Measurements from ENCODE around the gene KRTAP4-2. TPM values are rescaled to one million over a fixed set of nuclear protein-coding genes. Genes with fewer than 3 reads are reported as not detected.

The KRTAP4-2 gene
- total RNA-seq, 3 donors from 2014 or later, result not detected

DNA sequence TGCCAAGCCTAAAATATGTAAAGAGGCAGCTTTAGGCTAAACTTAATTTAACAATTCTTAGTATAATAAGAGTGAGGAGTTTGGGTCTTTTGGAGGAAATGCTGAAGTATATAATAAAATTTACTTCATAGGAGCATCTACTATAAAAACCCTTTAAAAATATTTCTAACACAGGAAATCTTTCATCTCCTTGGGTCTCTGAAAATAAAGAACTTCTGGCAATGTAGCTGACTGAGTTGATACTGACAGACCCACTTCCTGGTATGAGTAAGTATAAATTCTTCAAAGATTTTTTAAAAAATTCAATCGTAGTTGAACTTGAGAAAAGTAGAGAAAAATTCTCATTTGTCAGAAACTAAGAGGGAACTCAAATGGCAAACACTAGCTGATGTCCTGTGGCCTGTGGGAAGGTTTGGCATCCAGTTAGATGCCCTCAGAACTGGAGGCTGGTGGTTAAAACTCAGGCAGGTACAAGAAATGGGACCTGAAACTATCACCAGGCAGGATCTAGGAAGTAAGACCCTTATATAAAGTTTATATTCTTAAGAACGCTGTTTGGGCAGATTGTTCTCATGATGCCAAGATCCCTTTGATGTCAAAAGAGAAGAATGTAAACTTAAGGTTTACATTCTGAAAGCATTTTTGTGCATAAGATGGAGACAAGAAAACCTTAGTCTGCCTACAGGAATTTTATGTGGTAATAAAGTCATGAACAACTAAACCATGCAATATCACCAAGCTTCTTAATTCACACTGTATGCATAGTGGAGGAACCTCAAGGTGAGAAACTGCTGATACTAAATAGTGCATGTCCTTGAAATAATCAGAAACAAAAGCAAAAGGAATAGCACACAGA, 43.9 kb downstream of the KRTAP4-2 start:
- no peak overlapping the region for H3K4me3 ChIP-seq
- intact Hi-C loops (cut with DNase I; ENCODE audit: low total_unique reads), result no loop called here
- H3K27ac ChIP-seq, result no peak overlapping the region
- TF ChIP-seq POLR2A (IDR thresholded peaks at IDR 0.05) (no peak), POLR2AphosphoS5 (IDR thresholded peaks at IDR 0.05) (no peak)
- TF ChIP-seq, protein P1, sequence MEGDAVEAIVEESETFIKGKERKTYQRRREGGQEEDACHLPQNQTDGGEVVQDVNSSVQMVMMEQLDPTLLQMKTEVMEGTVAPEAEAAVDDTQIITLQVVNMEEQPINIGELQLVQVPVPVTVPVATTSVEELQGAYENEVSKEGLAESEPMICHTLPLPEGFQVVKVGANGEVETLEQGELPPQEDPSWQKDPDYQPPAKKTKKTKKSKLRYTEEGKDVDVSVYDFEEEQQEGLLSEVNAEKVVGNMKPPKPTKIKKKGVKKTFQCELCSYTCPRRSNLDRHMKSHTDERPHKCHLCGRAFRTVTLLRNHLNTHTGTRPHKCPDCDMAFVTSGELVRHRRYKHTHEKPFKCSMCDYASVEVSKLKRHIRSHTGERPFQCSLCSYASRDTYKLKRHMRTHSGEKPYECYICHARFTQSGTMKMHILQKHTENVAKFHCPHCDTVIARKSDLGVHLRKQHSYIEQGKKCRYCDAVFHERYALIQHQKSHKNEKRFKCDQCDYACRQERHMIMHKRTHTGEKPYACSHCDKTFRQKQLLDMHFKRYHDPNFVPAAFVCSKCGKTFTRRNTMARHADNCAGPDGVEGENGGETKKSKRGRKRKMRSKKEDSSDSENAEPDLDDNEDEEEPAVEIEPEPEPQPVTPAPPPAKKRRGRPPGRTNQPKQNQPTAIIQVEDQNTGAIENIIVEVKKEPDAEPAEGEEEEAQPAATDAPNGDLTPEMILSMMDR (IDR thresholded peaks at IDR 0.05), result no peak
- H3K36me3 ChIP-seq, result no peaks in the 10 kb centered on the region
- no peaks in the 10 kb centered on the region for H3K27me3 ChIP-seq
- H3K9me3 ChIP-seq, result no peaks in the 10 kb centered on the region
- no peaks in the 10 kb centered on the region for H3K4me1 ChIP-seq
- no peak for DNase-seq (ENCODE audit: low spot score in 2 of 2)

DNA sequence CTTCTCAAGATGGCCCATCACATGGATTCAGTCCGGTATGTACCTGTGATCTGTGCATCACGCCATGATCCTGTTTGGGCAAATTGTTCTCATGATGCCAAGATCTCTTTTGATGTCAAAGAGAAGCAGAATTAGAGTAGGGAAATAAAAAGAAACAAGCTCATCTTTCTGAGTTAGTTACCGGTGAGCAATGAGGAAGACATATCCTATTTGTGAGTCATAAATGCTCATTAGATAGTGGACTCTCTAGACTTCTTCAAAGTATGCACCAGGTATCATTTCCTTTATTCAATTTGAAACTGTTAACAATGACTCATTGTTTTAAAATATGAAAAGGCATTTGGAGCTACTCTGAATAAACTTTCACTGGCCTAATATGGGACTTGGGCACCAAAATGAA, 46.0 kb downstream of the KRTAP4-2 start:
- no peak for DNase-seq (ENCODE audit: low spot score in 2 of 2)
- H3K36me3 ChIP-seq, result no peaks in the 10 kb centered on the region
- H3K9me3 ChIP-seq, result no peaks in the 10 kb centered on the region
- intact Hi-C loops (cut with DNase I; ENCODE audit: low total_unique reads), result no loop called here
- H3K27me3 ChIP-seq, result no peaks in the 10 kb centered on the region
- H3K4me3 ChIP-seq, result no peak overlapping the region
- no peaks in the 10 kb centered on the region for H3K4me1 ChIP-seq
- TF ChIP-seq, protein P1 (IDR thresholded peaks at IDR 0.05), result no peak
- TF ChIP-seq POLR2AphosphoS5 (IDR thresholded peaks at IDR 0.05) (no peak), POLR2A (IDR thresholded peaks at IDR 0.05) (no peak)
- H3K27ac ChIP-seq, result peak overlapping the region in 1 of 2 donors; percentile 37

Other genes starting within 250 kb of the KRTAP4-2 start
- 10 to 100 TPM in 2 of 3 donors, not detected in 1; 37.7 to 57.5 TPM for gene KRT23, start 240.6 kb downstream of the KRTAP4-2 start, total RNA-seq
- gene KRT39, start 211.3 kb downstream of the KRTAP4-2 start, total RNA-seq, result not detected
- under 1 TPM in 1 of 3 donors, not detected in 2; 0.29 TPM for gene KRT40, start 193.9 kb downstream of the KRTAP4-2 start, total RNA-seq
- not detected for gene KRTAP3-3, start 184.1 kb downstream of the KRTAP4-2 start, total RNA-seq
- not detected for gene KRTAP3-2, start 178.3 kb downstream of the KRTAP4-2 start, total RNA-seq
- not detected for gene KRTAP3-1, start 169.1 kb downstream of the KRTAP4-2 start, total RNA-seq
- not detected for gene KRTAP1-5, start 151.0 kb downstream of the KRTAP4-2 start, total RNA-seq
- not detected for gene KRTAP1-4, start 148.0 kb downstream of the KRTAP4-2 start, total RNA-seq
- gene KRTAP1-3, start 143.3 kb downstream of the KRTAP4-2 start, total RNA-seq, result not detected
- not detected for gene KRTAP1-1, start 136.8 kb downstream of the KRTAP4-2 start, total RNA-seq
- not detected for gene KRTAP2-1, start 130.9 kb downstream of the KRTAP4-2 start, total RNA-seq
- gene KRTAP2-2, start 123.0 kb downstream of the KRTAP4-2 start, total RNA-seq, result not detected
- not detected for gene KRTAP2-3, start 118.1 kb downstream of the KRTAP4-2 start, total RNA-seq
- not detected for gene KRTAP2-4, start 112.3 kb downstream of the KRTAP4-2 start, total RNA-seq
- not detected for gene KRTAP4-7, start 94.1 kb downstream of the KRTAP4-2 start, total RNA-seq
- gene KRTAP4-8, start 80.1 kb downstream of the KRTAP4-2 start, total RNA-seq, result not detected
- gene KRTAP4-16, start 76.0 kb downstream of the KRTAP4-2 start, total RNA-seq, result not detected
- not detected for gene KRTAP4-9, start 72.8 kb downstream of the KRTAP4-2 start, total RNA-seq
- gene KRTAP4-11, start 59.8 kb downstream of the KRTAP4-2 start, total RNA-seq, result not detected
- gene KRTAP4-12, start 54.0 kb downstream of the KRTAP4-2 start, total RNA-seq, result not detected
- not detected for gene KRTAP4-6, start 37.7 kb downstream of the KRTAP4-2 start, total RNA-seq
- not detected for gene KRTAP4-5, start 28.4 kb downstream of the KRTAP4-2 start, total RNA-seq
- not detected for gene KRTAP4-4, start 17.5 kb downstream of the KRTAP4-2 start, total RNA-seq
- not detected for gene KRTAP4-3, start 10.0 kb downstream of the KRTAP4-2 start, total RNA-seq
- gene KRTAP4-1, start 6.7 kb upstream of the KRTAP4-2 start, total RNA-seq, result not detected
- gene KRTAP9-1, start 11.7 kb upstream of the KRTAP4-2 start, total RNA-seq, result not detected
- gene KRTAP9-2, start 48.4 kb upstream of the KRTAP4-2 start, total RNA-seq, result not detected
- gene KRTAP9-3, start 54.2 kb upstream of the KRTAP4-2 start, total RNA-seq, result not detected
- gene KRTAP9-8, start 59.8 kb upstream of the KRTAP4-2 start, total RNA-seq, result not detected
- not detected for gene KRTAP9-4, start 71.5 kb upstream of the KRTAP4-2 start, total RNA-seq
- not detected for gene KRTAP9-9, start 77.2 kb upstream of the KRTAP4-2 start, total RNA-seq
- not detected for gene KRTAP9-6, start 87.2 kb upstream of the KRTAP4-2 start, total RNA-seq
- not detected for gene KRTAP9-7, start 97.5 kb upstream of the KRTAP4-2 start, total RNA-seq
- not detected for gene KRTAP29-1, start 124.6 kb upstream of the KRTAP4-2 start, total RNA-seq
- not detected for gene KRTAP16-1, start 131.1 kb upstream of the KRTAP4-2 start, total RNA-seq
- not detected for gene KRTAP17-1, start 137.5 kb upstream of the KRTAP4-2 start, total RNA-seq
- gene KRT33A, start 172.6 kb upstream of the KRTAP4-2 start, total RNA-seq, result not detected
- not detected for gene KRT33B, start 191.6 kb upstream of the KRTAP4-2 start, total RNA-seq
- gene KRT34, start 204.1 kb upstream of the KRTAP4-2 start, total RNA-seq, result not detected
- gene KRT31, start 219.4 kb upstream of the KRTAP4-2 start, total RNA-seq, result not detected
- not detected for gene KRT37, start 246.4 kb upstream of the KRTAP4-2 start, total RNA-seq

All from breast epithelium (tissue), 4 donors.